Measurements from ENCODE around the gene SSH2.

The SSH2 gene

DNA sequence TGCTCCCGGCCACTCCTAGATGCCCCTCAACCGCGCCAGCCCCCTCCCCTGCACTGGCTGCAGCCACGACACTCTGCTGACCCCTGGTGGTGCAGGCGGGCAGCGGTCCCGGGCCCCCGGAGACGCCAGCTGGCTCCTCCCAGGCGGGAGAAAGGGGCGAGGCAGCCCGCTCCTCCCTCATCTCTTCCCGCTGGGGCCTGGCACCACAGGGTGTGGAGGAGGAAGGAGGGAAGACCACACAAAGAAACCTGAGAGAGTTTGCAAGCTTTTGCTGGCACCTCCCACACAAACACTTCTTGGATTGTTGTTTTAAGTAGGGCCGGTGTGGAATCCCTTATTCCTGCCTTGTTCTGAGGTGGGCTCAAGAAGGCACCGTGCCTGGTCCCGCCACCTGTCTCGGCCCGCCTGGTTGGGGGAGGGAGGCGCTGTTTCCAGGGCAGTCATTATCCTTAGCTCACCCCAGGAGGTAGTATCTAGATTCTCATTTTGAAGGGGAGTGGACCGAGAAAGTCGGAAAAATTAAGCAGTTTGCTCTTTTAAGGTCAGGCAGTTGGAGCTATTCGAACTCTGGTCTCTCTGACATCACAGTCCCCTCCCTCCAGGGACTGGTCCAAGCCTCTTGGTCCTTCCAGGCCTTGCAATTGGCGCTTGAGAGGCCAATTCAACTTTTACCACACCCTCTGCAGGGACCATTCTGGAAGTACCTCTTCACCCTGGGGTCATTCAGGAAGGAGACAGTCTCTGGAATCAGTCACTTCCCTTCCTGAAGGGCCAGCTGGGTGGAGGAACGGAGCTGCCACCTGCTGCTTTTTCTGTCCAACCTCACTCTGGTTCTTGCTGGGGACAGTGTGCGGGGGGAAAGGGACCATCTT lies 338.1 kb downstream of the SSH2 start:
- no peaks in the 10 kb centered on the region for H3K36me3 ChIP-seq (replicated peaks; ENCODE audit: insufficient read depth, low read length)
- H3K4me2 ChIP-seq (ENCODE audit: low read depth, low read length): peak overlapping the region; percentile 99
- peak overlapping the region; percentile 59 for H2AFZ ChIP-seq (ENCODE audit: low read length)
- peaks cover 20% of the 10 kb centered on the region for H3K79me2 ChIP-seq (ENCODE audit: low read length)
- no peaks in the 10 kb centered on the region for H3K9me3 ChIP-seq (replicated peaks; ENCODE audit: insufficient read depth, low read length)
- peak; percentile 78 for DNase-seq
- no peak overlapping the region for H3K9ac ChIP-seq (ENCODE audit: low read length)
- TF ChIP-seq EZH2 (optimal IDR thresholded peaks at IDR 0.05; ENCODE audit: low read depth, low read length): no peak
- TF ChIP-seq, protein P1, sequence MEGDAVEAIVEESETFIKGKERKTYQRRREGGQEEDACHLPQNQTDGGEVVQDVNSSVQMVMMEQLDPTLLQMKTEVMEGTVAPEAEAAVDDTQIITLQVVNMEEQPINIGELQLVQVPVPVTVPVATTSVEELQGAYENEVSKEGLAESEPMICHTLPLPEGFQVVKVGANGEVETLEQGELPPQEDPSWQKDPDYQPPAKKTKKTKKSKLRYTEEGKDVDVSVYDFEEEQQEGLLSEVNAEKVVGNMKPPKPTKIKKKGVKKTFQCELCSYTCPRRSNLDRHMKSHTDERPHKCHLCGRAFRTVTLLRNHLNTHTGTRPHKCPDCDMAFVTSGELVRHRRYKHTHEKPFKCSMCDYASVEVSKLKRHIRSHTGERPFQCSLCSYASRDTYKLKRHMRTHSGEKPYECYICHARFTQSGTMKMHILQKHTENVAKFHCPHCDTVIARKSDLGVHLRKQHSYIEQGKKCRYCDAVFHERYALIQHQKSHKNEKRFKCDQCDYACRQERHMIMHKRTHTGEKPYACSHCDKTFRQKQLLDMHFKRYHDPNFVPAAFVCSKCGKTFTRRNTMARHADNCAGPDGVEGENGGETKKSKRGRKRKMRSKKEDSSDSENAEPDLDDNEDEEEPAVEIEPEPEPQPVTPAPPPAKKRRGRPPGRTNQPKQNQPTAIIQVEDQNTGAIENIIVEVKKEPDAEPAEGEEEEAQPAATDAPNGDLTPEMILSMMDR (IDR thresholded peaks at IDR 0.05; ENCODE audit: low read length): peak; percentile 97
- no peak for TF ChIP-seq EZH2phosphoT487 (IDR thresholded peaks at IDR 0.05; ENCODE audit: low read length)
- H3K9me2 ChIP-seq (replicated peaks; ENCODE audit: insufficient read depth, low read length): no peaks in the 10 kb centered on the region
- no peak overlapping the region for H3K27ac ChIP-seq (ENCODE audit: low read length)
- no peaks in the 10 kb centered on the region for H4K20me1 ChIP-seq (ENCODE audit: insufficient read depth, low read length)
- H3K4me3 ChIP-seq (ENCODE audit: low read length): 0 out of 2 replicates have a peak overlapping the region, but pooled peaks have one; percentile 69
- H3K27me3 ChIP-seq (replicated peaks; ENCODE audit: insufficient read depth, low read length): no peaks in the 10 kb centered on the region
- peaks cover 36% of the 10 kb centered on the region for H3K4me1 ChIP-seq (ENCODE audit: low read length)
- peaks cover 6% of the 10 kb centered on the region; the same call in 1 of the 2 replicates for H3F3A ChIP-seq (ENCODE audit: insufficient read depth, low read length)

DNA sequence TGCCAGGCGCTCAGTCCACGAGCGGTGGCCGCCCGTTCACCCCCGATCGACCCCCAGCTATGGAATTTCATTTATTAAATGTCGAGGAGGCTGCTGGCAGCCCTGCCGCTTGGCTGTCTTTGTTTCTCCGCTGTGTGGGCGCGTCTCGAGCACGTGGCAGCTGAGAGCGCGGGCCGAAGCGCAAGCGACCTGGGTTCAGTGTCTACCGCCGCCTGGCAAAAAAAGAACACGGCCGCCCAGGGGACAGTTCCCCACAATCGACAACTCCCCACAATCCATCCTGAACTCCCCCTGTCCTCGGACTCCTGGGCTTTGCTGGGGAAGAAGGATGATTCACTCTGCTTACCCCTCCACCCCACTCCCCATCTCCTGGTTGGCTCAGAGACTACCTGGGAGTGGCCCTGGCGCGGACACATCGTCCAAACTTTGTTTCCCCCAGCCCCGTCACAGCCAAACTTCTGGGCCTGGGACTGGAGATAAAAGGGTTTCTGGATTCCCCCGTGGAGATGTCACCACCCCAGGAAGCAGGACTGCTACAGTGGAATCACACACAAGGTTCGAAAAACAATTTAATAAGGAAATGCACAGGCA lies 338.8 kb downstream of the SSH2 start:
- no peaks in the 10 kb centered on the region for H3K36me3 ChIP-seq (replicated peaks; ENCODE audit: insufficient read depth, low read length)
- peaks cover 36% of the 10 kb centered on the region for H3K4me1 ChIP-seq (ENCODE audit: low read length)
- no peak overlapping the region for H3K27ac ChIP-seq (ENCODE audit: low read length)
- H3K9ac ChIP-seq (ENCODE audit: low read length): no peak overlapping the region
- no peaks in the 10 kb centered on the region for H4K20me1 ChIP-seq (ENCODE audit: insufficient read depth, low read length)
- peak overlapping the region; percentile 11; the same call in 1 of the 2 replicates for H3K4me3 ChIP-seq (ENCODE audit: low read length)
- no peak for DNase-seq
- H2AFZ ChIP-seq (ENCODE audit: low read length): 0 out of 2 replicates have a peak overlapping the region, but pooled peaks have one; percentile 59
- no peaks in the 10 kb centered on the region for H3K27me3 ChIP-seq (replicated peaks; ENCODE audit: insufficient read depth, low read length)
- peak overlapping the region; percentile 99 for H3K4me2 ChIP-seq (ENCODE audit: low read depth, low read length)
- TF ChIP-seq EZH2phosphoT487 (IDR thresholded peaks at IDR 0.05; ENCODE audit: low read length): no peak
- TF ChIP-seq, protein P1 (IDR thresholded peaks at IDR 0.05; ENCODE audit: low read length): no peak
- no peak for TF ChIP-seq EZH2 (optimal IDR thresholded peaks at IDR 0.05; ENCODE audit: low read depth, low read length)
- H3F3A ChIP-seq (ENCODE audit: insufficient read depth, low read length): peaks cover 6% of the 10 kb centered on the region; the same call in 1 of the 2 replicates
- no peaks in the 10 kb centered on the region for H3K9me3 ChIP-seq (replicated peaks; ENCODE audit: insufficient read depth, low read length)
- no peaks in the 10 kb centered on the region for H3K9me2 ChIP-seq (replicated peaks; ENCODE audit: insufficient read depth, low read length)
- H3K79me2 ChIP-seq (ENCODE audit: low read length): peaks cover 27% of the 10 kb centered on the region

DNA sequence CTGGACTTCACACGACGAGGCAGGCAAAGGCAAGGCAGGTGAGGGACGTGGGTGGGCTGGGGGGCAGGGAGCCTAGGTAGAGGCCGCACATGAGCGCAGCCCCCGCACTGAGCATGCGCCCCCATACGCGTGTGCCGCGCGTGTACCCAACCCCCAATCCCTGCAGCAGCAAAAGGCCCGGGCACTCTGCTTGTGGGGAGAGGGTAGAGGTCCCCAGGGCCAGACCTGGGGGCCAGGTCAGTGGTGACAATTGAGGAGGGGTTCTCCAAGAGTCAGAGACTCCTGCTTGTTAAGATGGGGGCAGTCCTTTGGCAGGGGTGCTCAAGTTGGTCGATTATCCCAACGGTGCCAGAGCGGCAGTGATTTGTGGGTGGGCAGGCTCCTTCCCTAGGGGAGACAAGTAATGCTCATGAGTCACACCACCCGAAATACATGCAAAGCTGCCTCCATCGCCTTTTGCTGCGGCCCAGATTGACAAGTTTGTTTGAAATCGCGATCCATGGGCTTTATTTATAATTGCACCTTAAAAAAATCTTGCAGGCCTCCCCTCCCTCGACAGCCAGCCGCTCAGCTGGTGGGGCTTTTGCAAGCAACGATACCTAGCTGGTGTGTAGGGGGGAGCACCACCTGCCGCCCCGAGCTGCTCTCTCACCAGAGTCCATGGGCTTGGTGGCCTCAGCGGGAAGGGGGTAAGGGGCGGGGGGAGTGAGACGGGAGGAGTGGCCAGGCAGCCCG lies 339.4 kb downstream of the SSH2 start:
- Histone ChIP-seq H2AFZ (ENCODE audit: low read length) (peak overlapping the region; percentile 84), H3K9me2 (replicated peaks; ENCODE audit: insufficient read depth, low read length) (no peaks in the 10 kb centered on the region), H3K4me2 (ENCODE audit: low read depth, low read length) (peak overlapping the region; percentile 99), H3K27me3 (replicated peaks; ENCODE audit: insufficient read depth, low read length) (no peaks in the 10 kb centered on the region), H3K9me3 (replicated peaks; ENCODE audit: insufficient read depth, low read length) (no peaks in the 10 kb centered on the region), H3K79me2 (ENCODE audit: low read length) (peaks cover 34% of the 10 kb centered on the region), H3K4me3 (ENCODE audit: low read length) (peak overlapping the region; percentile 84), H3K9ac (ENCODE audit: low read length) (peak overlapping the region; percentile 67; the same call in 1 of the 2 replicates), H3K27ac (ENCODE audit: low read length) (no peak overlapping the region), H3K4me1 (ENCODE audit: low read length) (peaks cover 36% of the 10 kb centered on the region), H4K20me1 (ENCODE audit: insufficient read depth, low read length) (no peaks in the 10 kb centered on the region), H3K36me3 (replicated peaks; ENCODE audit: insufficient read depth, low read length) (no peaks in the 10 kb centered on the region), H3F3A (ENCODE audit: insufficient read depth, low read length) (peaks cover 6% of the 10 kb centered on the region; the same call in 1 of the 2 replicates)
- TF ChIP-seq EZH2 (optimal IDR thresholded peaks at IDR 0.05; ENCODE audit: low read depth, low read length) (no peak), EZH2phosphoT487 (IDR thresholded peaks at IDR 0.05; ENCODE audit: low read length) (no peak)
- TF ChIP-seq, protein P1 (IDR thresholded peaks at IDR 0.05; ENCODE audit: low read length): no peak
- DNase-seq: no peak
